WI38 (cell line): ENCODE data around the gene VIPR2.

Source experiments
- H3K4me3 ChIP-seq: 2 replicates; pipeline ENCODE4 v1.5.1; 2011; ENCODE audit warnings: low read depth, mild to moderate bottlenecking, control low read depth, low read length
- TF ChIP-seq, protein P1 (sequence below): IDR thresholded peaks from 2 replicates; pipeline ENCODE4 v1.5.1; 2012; ENCODE audit warnings: low read depth, mild to moderate bottlenecking, control low read depth, low read length

The VIPR2 gene

DNA sequence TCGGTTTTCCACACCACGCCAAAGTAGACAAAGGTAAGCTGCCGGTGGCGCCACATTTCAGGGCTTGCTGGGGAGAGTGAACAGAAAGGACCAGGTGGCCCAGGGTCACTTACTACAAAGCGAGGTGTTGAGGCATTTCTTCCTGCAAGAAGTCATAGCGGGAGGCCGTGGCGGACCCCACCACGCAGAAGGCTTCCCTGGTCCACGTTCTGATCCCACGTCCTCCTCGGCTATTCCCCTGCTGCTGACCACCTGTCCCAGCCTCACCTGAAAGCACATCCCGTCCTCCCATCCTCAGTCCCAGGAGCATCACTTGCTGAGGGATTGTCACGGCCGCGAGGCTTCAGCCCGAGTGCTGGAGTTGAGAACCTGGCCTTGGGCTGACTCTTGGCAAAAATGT, 149.2 kb downstream of the VIPR2 start:
- TF ChIP-seq, protein P1, sequence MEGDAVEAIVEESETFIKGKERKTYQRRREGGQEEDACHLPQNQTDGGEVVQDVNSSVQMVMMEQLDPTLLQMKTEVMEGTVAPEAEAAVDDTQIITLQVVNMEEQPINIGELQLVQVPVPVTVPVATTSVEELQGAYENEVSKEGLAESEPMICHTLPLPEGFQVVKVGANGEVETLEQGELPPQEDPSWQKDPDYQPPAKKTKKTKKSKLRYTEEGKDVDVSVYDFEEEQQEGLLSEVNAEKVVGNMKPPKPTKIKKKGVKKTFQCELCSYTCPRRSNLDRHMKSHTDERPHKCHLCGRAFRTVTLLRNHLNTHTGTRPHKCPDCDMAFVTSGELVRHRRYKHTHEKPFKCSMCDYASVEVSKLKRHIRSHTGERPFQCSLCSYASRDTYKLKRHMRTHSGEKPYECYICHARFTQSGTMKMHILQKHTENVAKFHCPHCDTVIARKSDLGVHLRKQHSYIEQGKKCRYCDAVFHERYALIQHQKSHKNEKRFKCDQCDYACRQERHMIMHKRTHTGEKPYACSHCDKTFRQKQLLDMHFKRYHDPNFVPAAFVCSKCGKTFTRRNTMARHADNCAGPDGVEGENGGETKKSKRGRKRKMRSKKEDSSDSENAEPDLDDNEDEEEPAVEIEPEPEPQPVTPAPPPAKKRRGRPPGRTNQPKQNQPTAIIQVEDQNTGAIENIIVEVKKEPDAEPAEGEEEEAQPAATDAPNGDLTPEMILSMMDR, result no peak
- no peak overlapping the region for H3K4me3 ChIP-seq

DNA sequence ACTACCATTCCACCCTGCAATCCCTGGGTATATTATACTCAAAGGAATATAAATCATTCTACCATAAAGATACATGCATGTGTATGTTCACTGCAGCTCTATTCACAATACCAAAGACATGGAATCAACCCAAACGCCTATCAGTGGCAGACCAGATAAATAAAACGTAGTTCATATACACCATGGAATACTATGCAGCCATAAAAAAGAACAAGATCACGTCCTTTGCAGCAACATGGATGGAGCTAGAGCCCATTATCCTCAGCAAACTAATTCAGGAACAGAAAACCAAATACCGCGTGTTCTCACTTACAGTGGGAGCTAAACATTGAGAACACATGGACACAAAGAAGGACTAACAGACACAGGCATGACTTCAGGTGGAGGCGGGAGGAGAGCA, 150.0 kb downstream of the VIPR2 start:
- TF ChIP-seq, protein P1, result no peak
- no peak overlapping the region for H3K4me3 ChIP-seq

DNA sequence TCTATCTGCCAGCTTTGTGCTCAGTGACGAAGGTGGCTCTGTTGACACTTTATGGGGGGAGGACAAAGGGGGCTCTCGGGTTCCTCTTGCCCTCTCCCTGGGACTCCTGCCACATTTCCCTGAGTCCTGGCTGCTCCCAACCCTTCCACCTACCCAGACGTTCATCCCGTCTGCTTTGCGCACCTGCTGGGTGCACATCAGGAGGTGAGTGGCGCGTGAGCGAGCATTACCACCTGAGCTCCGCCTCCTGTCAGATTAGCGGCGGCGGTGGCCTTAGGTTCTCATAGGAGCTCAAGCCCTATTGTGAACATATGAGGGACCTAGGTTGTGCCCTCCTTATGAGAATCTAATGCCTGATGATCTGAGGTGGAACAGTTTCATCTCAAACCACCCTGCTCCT, 151.1 kb downstream of the VIPR2 start:
- TF ChIP-seq, protein P1, result no peak
- H3K4me3 ChIP-seq, result no peak overlapping the region

GRCh38 chr7:158992759-158993158, 151.9 kb downstream of the VIPR2 start:
- no peak overlapping the region for H3K4me3 ChIP-seq
- TF ChIP-seq, protein P1, result no peak

DNA sequence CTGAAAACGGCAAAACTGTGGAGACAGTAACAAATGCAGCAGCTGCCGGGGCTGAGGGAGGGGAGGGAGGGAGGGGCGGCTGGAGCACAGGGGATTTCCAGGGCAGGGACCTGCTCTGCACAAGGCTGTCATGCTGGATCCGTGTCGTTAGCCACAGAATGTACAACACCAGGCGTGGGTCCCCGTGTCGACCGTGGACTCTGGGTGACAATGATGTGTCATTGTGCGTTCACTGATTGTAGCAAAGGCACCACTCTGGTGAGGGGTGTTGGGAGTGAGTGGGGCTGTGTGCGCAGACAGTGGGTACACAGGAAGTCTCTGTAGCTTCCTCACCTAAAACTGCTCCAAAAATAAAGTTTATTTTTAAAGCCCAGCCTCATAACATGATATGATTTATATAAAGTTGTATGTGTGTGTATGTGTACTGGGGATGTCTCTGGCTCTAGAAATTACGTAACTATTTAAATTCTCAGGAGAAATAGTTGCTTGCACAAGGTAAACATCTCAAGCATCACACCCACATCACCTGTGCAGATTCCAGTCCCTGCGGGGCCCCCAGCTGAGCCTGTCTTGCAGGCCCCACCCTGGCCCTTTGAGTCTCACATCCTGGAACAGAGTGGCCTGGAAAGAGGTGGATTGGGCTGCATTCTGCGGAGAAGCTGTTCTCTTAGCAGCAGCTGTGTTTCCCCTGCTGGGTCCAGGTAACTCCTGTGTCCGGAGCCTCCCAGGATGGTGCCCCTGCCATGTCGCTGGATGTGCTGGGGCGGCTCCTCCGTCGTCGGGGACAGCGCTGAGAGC, 152.6 kb downstream of the VIPR2 start:
- H3K4me3 ChIP-seq, result no peak overlapping the region
- TF ChIP-seq, protein P1, result no peak

GRCh38 chr7:158988996-158989395, 155.7 kb downstream of the VIPR2 start:
- TF ChIP-seq, protein P1, result no peak

GRCh38 chr7:158988302-158988862, 156.3 kb downstream of the VIPR2 start:
- no peak overlapping the region for H3K4me3 ChIP-seq
- TF ChIP-seq, protein P1, result no peak

More at GRCh38 chr7:158988996-158989395, 155.7 kb downstream of the VIPR2 start:
- no peak overlapping the region for H3K4me3 ChIP-seq
